ENCODE results near the gene SNX5.

SNX5 gene

DNA sequence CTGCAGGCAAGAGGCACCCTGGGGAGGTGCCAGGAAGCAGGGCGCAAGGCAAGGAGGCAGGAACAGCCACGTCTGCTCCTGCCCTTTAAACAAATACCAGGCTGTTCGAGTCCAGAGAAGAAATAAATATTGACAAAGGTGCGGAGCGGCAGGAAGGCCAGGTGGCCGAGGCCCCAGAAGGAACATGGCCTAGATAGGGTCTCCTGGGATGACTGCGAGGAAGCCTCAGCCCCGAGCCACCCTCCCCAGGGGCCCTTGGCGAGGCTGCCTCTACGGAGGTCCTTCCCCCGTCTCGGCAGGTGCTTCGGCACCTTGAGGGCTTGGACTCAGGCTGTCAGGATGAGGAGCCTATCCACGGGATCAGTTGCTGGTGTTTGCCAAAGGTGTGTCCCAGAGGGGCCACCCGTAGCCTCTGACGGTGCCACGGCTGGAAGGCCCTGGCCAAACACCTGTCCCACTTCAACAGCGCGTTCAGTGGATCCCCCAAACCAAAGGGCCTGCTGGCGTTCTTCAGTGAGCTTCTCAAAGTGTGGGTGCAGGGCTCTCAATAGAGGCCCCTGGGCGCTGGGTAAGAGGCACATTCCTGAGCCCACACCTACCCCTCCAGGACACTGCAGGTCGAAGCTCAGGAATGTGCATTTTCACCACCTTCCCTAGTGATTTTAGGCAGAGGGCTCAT is 39.8 kb downstream of the SNX5 start:
- peaks cover 45% of the 10 kb centered on the region for H3K27me3 Mint-ChIP-seq
- DNase-seq (ENCODE audit: low spot score in 2 of 2) (no peak), ATAC-seq (replicated peaks; ENCODE audit: extremely low read depth, poor library complexity, severe bottlenecking) (no peak)
- no peaks in the 10 kb centered on the region for H3K9me3 Mint-ChIP-seq
- H3K4me1 Mint-ChIP-seq, result no peaks in the 10 kb centered on the region
- no peak overlapping the region for H3K27ac Mint-ChIP-seq (ENCODE audit: low read depth)
- H3K4me3 Mint-ChIP-seq, result no peak overlapping the region
- H3K36me3 Mint-ChIP-seq (ENCODE audit: insufficient read depth), result no peaks in the 10 kb centered on the region

DNA sequence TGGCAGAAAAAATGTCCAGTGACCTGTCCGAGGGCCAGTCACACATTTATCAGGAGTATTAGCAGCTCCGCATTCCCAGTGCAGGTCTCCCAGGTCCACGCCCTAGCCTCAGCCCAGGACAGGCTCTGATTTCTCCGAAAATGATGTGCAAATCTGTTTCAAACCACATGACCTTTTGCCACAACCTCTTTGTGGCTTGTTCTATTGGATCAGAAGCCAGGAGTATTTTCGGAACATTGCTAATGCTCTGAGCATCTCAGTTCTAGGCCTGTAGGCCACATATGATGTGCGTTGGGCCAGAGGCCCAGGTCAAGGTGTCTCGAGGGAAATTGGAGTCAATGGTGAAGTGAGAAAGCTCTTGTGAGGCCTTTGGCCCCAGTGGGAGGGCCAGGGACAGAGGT is 40.4 kb downstream of the SNX5 start:
- Mint-ChIP-seq H3K9me3 (no peaks in the 10 kb centered on the region), H3K27me3 (peaks cover 45% of the 10 kb centered on the region), H3K4me3 (no peak overlapping the region), H3K4me1 (no peaks in the 10 kb centered on the region), H3K36me3 (ENCODE audit: insufficient read depth) (no peaks in the 10 kb centered on the region), H3K27ac (ENCODE audit: low read depth) (no peak overlapping the region)
- ATAC-seq (replicated peaks; ENCODE audit: extremely low read depth, poor library complexity, severe bottlenecking), result no peak
- no peak for DNase-seq (ENCODE audit: low spot score in 2 of 2)

DNA sequence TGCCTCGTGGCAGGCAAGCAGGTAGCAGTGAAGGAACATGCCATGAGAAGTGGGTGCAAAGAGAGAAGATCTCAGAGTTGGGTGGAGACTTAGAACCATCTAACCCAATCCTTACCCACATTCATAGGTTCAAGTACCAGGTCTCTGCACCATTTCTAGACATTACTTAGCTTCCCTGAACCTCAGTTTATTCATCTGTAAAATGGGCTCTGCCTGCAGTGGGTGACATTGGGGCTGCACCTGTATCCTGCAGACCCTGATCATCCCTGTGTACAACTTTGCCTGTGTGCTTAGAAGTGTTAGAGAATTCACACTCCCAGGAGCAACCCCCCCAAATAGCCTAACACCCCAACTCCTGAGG is 42.7 kb downstream of the SNX5 start:
- Mint-ChIP-seq H3K9me3 (no peaks in the 10 kb centered on the region), H3K27ac (ENCODE audit: low read depth) (no peak overlapping the region), H3K4me3 (no peak overlapping the region), H3K36me3 (ENCODE audit: insufficient read depth) (no peaks in the 10 kb centered on the region), H3K27me3 (peaks cover 35% of the 10 kb centered on the region), H3K4me1 (no peaks in the 10 kb centered on the region)
- ATAC-seq (replicated peaks; ENCODE audit: extremely low read depth, poor library complexity, severe bottlenecking) (no peak), DNase-seq (ENCODE audit: low spot score in 2 of 2) (no peak)

DNA sequence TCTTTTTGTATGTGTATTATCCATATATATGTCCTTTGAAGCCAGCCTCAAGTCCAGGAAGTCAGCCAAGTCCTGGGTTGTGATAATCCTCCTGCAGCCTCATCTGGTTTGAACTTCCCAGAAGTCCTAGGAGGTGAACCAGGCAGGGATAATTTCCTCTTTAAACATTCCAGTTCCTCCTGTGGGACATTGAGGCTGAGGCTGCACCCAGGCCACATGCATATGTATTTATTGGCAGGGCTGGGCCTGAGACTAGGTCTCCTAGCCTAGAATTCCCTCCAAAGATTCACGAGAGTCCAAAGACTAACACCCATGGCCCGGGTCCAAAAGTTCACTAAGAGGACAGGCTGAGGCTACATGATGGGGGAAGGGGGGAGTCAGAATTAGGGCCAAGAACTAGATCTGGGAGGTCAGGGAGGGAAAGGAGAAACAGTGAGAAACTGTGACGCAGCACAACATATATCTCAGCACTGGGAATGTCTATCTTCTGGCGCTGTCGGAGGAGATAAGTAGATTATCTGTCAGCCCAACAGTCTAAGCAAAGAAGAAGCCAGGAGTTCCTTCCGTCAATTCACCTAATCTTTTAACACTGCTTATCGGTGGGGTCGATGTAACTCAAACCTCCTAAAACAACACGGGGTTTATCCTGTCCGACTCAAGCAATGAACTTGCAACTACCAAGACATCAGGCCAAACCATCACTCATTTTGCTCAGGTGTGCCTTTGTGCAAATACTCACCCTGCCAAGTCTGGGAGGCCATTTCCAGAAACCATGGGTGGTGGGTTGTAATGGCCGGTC is 43.3 kb downstream of the SNX5 start:
- no peak overlapping the region for H3K27ac Mint-ChIP-seq (ENCODE audit: low read depth)
- DNase-seq (ENCODE audit: low spot score in 2 of 2) (no peak), ATAC-seq (replicated peaks; ENCODE audit: extremely low read depth, poor library complexity, severe bottlenecking) (no peak)
- H3K4me3 Mint-ChIP-seq, result no peak overlapping the region
- no peaks in the 10 kb centered on the region for H3K4me1 Mint-ChIP-seq
- H3K27me3 Mint-ChIP-seq, result peaks cover 32% of the 10 kb centered on the region
- no peaks in the 10 kb centered on the region for H3K36me3 Mint-ChIP-seq (ENCODE audit: insufficient read depth)
- H3K9me3 Mint-ChIP-seq, result no peaks in the 10 kb centered on the region

DNA sequence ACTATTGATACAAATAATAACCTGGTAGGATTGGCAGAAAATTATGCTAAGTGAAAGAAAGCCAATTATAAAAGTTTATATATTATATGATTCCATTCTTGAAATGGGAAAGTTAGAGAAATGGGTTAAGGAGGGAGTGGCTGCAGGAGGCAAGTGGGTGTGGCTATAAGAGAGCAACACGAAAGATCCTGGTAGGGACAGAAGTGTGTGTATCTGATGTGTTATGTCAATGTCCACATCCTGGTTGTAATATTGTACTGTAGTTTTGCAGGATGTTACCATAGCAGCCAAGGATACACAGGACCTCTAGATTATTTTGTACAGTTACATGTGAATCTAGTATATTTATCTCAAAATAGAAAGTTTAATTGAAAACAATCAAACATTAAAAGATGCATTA is 46.8 kb downstream of the SNX5 start:
- Mint-ChIP-seq H3K4me1 (no peaks in the 10 kb centered on the region), H3K27ac (ENCODE audit: low read depth) (peak overlapping the region; percentile 35), H3K4me3 (no peak overlapping the region), H3K27me3 (peaks cover 6% of the 10 kb centered on the region), H3K36me3 (ENCODE audit: insufficient read depth) (no peaks in the 10 kb centered on the region), H3K9me3 (no peaks in the 10 kb centered on the region)
- DNase-seq (ENCODE audit: low spot score in 2 of 2) (no peak), ATAC-seq (replicated peaks; ENCODE audit: extremely low read depth, poor library complexity, severe bottlenecking) (no peak)

DNA sequence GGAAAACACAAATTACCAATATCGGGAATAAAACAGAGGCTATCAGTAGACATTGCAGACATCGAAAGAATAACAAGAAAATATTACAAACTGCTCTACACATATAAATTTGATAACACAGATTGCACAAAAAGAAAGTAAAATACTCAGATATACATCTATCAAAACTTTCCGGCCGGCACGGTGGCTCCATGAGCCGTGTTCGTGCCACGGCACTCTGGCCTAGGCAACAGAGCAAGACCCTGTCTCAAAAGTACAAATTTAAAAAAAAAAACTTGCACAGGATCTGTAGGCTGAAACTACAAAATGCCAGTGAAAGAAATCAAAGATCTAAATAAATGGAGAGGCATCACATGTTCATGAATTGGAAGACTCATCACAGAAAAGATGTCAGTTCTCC is 49.4 kb downstream of the SNX5 start:
- peaks cover 10% of the 10 kb centered on the region for H3K27me3 Mint-ChIP-seq
- H3K9me3 Mint-ChIP-seq, result no peaks in the 10 kb centered on the region

DNA sequence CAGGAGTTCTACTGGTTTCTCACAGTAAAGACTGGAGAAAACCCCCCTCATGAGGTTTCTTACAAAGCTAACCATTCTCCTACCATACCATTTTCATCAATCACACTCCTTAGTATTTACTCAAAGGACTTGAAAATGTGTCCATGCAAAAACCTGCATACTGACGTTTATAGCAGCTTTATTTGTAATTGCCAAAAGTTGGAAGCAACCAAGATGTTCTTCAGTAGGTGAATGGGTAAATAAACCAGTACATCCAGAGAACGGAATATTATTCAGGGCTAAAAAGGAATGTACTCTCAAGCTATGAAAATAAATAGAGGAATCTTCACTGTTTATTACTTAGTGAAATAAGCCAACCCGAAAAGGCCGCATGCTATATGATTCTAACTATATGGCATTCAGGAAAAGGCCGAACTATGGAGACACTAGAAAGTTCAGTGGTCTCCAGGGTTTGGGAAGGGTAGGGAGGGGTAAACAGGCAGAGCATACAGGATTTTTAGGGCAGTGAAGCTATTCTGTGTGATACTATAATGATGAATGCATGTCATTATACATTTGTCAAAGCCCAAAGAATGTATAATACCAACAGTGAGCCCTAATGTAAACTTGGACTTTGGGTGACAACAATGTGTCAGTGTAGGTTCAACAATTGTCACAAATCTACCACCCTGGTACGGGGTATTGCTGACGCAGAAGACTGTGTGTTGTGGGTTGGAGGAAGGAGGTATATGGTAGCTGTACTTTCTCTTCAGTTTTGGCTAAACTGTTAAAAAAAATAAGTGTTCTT is 50.6 kb downstream of the SNX5 start:
- DNase-seq (ENCODE audit: low spot score in 2 of 2), result no peak
- ATAC-seq (replicated peaks; ENCODE audit: extremely low read depth, poor library complexity, severe bottlenecking), result no peak
- Mint-ChIP-seq H3K36me3 (ENCODE audit: insufficient read depth) (no peaks in the 10 kb centered on the region), H3K9me3 (no peaks in the 10 kb centered on the region), H3K27ac (ENCODE audit: low read depth) (no peak overlapping the region), H3K27me3 (peaks cover 21% of the 10 kb centered on the region), H3K4me3 (no peak overlapping the region), H3K4me1 (no peaks in the 10 kb centered on the region)

More for the DNA sequence above, 49.4 kb downstream of the SNX5 start:
- peak overlapping the region; percentile 25 for H3K27ac Mint-ChIP-seq (ENCODE audit: low read depth)
- no peak overlapping the region for H3K4me3 Mint-ChIP-seq
- DNase-seq (ENCODE audit: low spot score in 2 of 2) (no peak), ATAC-seq (replicated peaks; ENCODE audit: extremely low read depth, poor library complexity, severe bottlenecking) (no peak)
- H3K36me3 Mint-ChIP-seq (ENCODE audit: insufficient read depth), result no peaks in the 10 kb centered on the region
- no peaks in the 10 kb centered on the region for H3K4me1 Mint-ChIP-seq

DNA sequence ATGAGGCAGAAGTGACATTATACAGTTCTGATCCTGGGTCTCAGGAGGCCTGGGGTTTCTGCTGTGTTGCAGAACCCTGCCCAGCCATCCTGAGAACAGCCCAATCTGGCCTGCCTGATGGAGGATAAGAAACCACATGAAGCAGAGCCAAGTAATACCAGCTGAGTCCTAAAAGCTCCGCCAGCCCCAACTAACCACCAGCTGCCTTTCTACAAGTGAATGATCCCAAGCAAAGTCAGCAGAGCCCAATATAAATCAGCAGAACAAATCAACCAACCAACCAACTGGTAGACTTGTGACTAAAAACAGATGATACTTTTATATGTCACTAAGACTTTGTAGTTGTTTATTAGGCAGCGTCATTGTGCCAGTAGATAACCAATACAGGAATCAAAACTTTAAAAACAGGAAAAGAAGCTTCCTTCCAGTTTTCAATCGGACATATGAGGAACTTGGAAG is 52.1 kb downstream of the SNX5 start:
- H3K27me3 Mint-ChIP-seq, result peaks cover 36% of the 10 kb centered on the region
- no peak overlapping the region for H3K4me3 Mint-ChIP-seq
- no peaks in the 10 kb centered on the region for H3K9me3 Mint-ChIP-seq
- H3K27ac Mint-ChIP-seq (ENCODE audit: low read depth), result no peak overlapping the region
- no peaks in the 10 kb centered on the region for H3K36me3 Mint-ChIP-seq (ENCODE audit: insufficient read depth)
- no peak for DNase-seq (ENCODE audit: low spot score in 2 of 2)
- H3K4me1 Mint-ChIP-seq, result no peaks in the 10 kb centered on the region
- no peak for ATAC-seq (replicated peaks; ENCODE audit: extremely low read depth, poor library complexity, severe bottlenecking)

DNA sequence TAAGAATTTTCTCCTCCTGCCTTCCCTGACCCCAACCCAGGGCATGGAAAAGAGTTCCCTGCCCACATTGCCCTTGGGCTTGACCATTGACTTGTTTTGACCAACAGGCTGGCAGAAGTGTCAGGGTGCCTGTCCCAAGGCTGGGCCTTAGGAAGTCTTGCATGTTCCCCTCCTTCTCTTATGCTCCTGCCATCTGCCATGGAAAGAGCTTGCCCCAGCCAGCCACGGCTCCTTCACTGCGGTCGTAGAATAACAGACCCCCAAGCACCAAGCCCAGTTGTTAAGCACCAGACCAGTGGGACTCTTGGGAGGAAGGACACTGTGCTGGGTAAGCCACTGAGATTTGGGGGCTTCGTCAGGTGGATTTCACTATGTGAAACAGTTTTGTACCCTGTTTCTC is 53.6 kb downstream of the SNX5 start:
- no peak for DNase-seq (ENCODE audit: low spot score in 2 of 2)
- no peak for ATAC-seq (replicated peaks; ENCODE audit: extremely low read depth, poor library complexity, severe bottlenecking)
- Mint-ChIP-seq H3K4me3 (no peak overlapping the region), H3K36me3 (ENCODE audit: insufficient read depth) (no peaks in the 10 kb centered on the region), H3K9me3 (no peaks in the 10 kb centered on the region), H3K27ac (ENCODE audit: low read depth) (no peak overlapping the region), H3K27me3 (peaks cover 46% of the 10 kb centered on the region), H3K4me1 (no peaks in the 10 kb centered on the region)

DNA sequence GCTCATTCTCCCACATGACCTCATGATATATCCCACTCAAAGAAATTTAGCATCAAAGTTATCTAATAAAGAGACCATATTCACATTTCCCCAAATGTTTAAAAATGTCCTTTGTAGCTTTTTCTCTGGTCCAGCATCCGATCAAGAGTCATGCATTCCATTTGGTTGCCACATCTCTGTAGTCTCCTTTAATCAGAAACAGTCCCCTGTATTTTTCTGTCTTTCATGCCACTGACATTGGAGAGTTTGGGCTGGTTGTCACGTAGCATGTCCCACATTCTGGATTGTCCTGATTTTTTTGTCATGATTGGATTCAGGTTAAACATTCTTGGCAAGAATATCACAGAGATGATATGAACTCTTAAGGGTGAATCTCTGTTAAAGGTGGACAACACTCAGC is 55.7 kb downstream of the SNX5 start:
- H3K36me3 Mint-ChIP-seq (ENCODE audit: insufficient read depth), result no peaks in the 10 kb centered on the region
- H3K4me1 Mint-ChIP-seq, result no peaks in the 10 kb centered on the region
- no peak for DNase-seq (ENCODE audit: low spot score in 2 of 2)
- no peak overlapping the region for H3K27ac Mint-ChIP-seq (ENCODE audit: low read depth)
- no peaks in the 10 kb centered on the region for H3K9me3 Mint-ChIP-seq
- no peak overlapping the region for H3K4me3 Mint-ChIP-seq
- peaks cover 46% of the 10 kb centered on the region for H3K27me3 Mint-ChIP-seq
- ATAC-seq (replicated peaks; ENCODE audit: extremely low read depth, poor library complexity, severe bottlenecking), result no peak

DNA sequence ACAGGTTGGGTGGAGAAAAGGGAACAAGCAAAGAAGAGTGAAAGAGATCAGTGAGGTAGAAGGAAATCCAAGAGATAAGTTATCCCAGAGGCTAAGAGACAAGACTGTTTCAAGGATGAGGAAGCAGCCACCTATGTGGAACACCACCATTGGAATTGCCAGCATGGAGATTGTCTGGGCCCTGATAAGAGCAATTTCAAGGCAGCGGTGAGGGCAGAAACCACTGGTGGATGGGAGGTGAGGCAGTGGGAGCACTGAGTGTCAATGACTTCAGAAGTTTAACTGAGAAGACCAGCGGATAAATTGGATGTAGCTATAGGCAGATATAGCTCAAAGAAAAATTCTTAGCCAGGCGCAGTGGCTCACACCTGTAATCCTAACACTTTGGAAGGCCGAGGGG is 56.7 kb downstream of the SNX5 start:
- Mint-ChIP-seq H3K4me3 (no peak overlapping the region), H3K4me1 (no peaks in the 10 kb centered on the region), H3K27ac (ENCODE audit: low read depth) (no peak overlapping the region), H3K9me3 (no peaks in the 10 kb centered on the region), H3K27me3 (peaks cover 46% of the 10 kb centered on the region), H3K36me3 (ENCODE audit: insufficient read depth) (no peaks in the 10 kb centered on the region)
- DNase-seq (ENCODE audit: low spot score in 2 of 2) (no peak), ATAC-seq (replicated peaks; ENCODE audit: extremely low read depth, poor library complexity, severe bottlenecking) (no peak)

DNA sequence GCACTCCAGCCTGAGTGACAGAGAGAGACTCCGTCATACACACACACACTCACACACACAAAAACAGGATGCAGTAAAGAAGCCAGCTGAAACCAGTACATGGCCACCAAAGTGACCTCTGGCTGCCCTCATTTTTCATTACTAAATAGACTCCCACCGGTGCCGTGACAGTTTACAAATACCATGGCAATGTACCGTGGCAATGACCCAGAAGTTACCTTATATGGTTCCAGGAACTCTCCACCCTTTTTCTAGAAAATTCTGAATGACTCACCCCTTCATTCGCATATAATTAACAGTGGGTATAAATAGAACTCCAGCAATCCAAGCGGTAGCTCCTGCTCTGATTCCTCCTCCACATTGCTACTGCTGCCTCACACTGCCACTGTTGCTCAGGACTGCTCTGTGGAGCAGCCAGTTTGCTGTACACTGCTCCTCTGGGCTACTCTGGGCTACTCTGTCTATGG is 57.7 kb downstream of the SNX5 start:
- no peaks in the 10 kb centered on the region for H3K36me3 Mint-ChIP-seq (ENCODE audit: insufficient read depth)
- H3K9me3 Mint-ChIP-seq, result no peaks in the 10 kb centered on the region
- H3K27ac Mint-ChIP-seq (ENCODE audit: low read depth), result no peak overlapping the region
- no peak for DNase-seq (ENCODE audit: low spot score in 2 of 2)
- no peak overlapping the region for H3K4me3 Mint-ChIP-seq
- no peaks in the 10 kb centered on the region for H3K4me1 Mint-ChIP-seq
- ATAC-seq (replicated peaks; ENCODE audit: extremely low read depth, poor library complexity, severe bottlenecking), result no peak
- peaks cover 46% of the 10 kb centered on the region for H3K27me3 Mint-ChIP-seq

Measured in central memory CD8-positive, alpha-beta T cell (primary cell).